DMS53 (cell line): Measurements from ENCODE around the gene RXYLT1.

Experiments used
- DNase-seq: peaks from one replicate; lab custom pipeline; 2025; lab: John Stamatoyannopoulos, UW

Gene RXYLT1

DNA sequence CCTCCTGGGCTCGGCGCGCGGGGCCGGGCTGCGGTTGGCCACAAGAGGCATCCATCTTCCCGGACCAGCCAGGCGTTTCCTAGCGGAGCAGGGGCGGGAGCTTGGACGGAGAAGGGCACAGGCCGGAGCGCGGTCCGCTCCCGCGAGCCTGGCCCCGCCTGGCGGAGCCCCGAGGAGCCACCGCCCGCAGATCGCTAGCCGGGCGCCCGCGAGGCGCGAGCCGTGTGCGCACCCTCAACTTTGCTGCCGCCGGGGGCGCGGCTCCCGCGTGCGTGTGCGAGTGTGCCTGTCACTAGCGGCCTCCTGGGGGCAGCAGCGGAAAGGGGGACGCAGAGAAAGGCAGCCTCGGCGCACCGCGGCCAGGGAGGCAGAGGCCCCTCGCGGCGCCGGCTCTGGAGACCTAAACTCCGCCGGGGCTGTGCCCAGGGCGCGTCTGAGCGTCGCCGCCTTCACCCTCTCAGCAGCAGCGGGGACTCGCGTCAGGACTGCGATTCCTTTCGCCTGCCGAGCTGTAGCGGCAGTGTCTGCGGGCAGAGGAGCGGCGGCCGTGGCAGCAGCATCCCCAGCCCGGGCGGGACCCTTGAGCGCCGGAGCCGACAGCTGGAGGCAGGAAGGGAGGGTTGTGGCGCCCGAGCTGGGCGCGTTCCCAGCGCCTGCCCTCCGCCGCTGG, 64.1 kb downstream of the RXYLT1 start:
- DNase-seq, result peak; percentile 99

- peak; percentile 83 for DNase-seq
Observed at GRCh38 chr12:63844391-63845341, 65.0 kb downstream of the RXYLT1 start, which contains the start of gene SRGAP1. Gene SRGAP1, plus strand, starts transcription at chr12:63844700. Its CDS starts 117 bp downstream, at chr12:63844817.

- DNase-seq, result peak; percentile 56
Observed at GRCh38 chr12:63845726-63846125, 66.0 kb downstream of the RXYLT1 start.

- DNase-seq, result no peak
Observed at GRCh38 chr12:63846238-63846967, 66.7 kb downstream of the RXYLT1 start.

- no peak for DNase-seq
Observed at GRCh38 chr12:63848450-63848849, 68.7 kb downstream of the RXYLT1 start.

GRCh38 chr12:63849106-63849620, 69.5 kb downstream of the RXYLT1 start:
- DNase-seq, result no peak

GRCh38 chr12:63849641-63850040, 69.9 kb downstream of the RXYLT1 start:
- DNase-seq, result no peak

DNA sequence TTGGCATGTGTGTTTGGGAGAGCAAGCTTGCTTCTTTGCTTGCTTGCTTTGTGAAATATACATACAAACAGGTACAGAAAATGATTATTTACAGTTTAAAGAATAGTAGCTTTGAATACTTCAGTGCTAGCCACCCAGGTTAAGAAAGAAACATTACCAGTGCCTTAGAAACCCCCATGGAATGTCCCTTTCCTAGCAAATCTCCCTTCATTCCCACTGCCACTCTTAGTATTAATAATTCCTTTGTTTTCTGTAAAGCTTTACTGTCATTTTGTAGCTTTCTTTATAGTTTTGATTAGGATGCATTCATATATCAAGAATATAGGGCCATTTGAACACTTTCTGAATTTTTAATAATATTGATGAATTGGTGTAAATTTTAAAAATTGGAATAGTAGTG, 74.3 kb downstream of the RXYLT1 start:
- DNase-seq, result no peak

GRCh38 chr12:63855299-63855698, 75.6 kb downstream of the RXYLT1 start:
- no peak for DNase-seq

DNA sequence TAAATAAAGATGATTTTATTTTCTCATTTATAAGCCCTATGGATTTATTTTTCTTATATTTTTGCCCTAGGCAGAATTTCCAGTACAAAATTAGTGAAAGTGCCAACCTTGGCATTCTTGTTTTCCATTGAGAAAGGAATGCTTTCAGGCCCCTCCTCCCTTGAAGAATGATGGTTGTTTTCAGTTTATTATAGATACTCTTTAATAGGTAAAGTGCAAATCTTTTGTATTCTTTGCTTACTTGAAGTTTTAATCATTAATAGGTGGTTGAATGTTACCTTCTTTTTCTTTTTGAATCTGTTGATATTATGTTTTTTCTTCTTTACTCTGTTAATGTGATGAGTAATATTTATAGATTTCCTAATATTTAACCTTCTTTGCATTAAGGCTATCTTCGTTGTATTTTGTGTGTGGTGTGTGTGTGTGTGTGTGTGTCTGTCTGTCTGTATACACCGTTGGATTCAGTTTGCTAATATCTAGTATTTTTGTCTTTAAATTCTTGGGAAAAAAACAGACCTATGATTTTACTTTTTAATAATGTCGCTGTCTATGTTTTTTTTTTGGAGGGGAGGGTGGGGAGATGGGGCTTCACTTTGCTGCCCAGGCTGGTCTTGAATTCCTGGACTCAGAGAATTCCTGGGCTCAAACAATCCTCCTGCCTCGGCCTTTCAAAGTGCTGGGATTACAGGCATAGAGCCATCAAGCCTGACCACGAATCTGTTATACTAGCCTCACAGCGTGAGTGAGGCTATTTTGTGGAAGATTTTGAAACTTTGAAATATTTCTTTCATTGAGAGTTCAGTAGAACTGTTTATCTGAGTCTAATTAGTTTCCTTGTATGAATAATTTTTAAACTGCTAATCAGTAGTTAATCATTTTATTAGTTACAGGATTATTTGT, 78.3 kb downstream of the RXYLT1 start:
- no peak for DNase-seq
